Activated CD4-positive, alpha-beta memory T cell treated with anti-CD3 and anti-CD28 coated beads, Interleukin-2, amount 10 ng/mL, durations not matched to agents 7 days and 5 days (primary cell): ENCODE measurements around the gene ORC2. TPM values are rescaled to one million over a fixed set of nuclear protein-coding genes. Genes with fewer than 3 reads are reported as not detected.

Experiments
- CTCF ChIA-PET: fragments of 350-600 bp; sonication (Branson Sonifier 250); formaldehyde crosslinking; loops from one replicate; lab custom pipeline; 2021; ENCODE audit warnings: antibody characterized with exemption, inconsistent platforms; lab: Charles Lee
- POLR2A ChIA-PET: fragments of 350-600 bp; sonication (Branson Sonifier 250); formaldehyde crosslinking; loops from one replicate; lab custom pipeline; 2021; ENCODE audit warnings: antibody characterized with exemption; lab: Charles Lee
- DNase-seq: peaks from one replicate; pipeline ENCODE4 v3.0.0-alpha.2; 2020
- H3K27ac Mint-ChIP-seq: one replicate; pipeline ENCODE4 v1.8.0; 2021; ENCODE audit warnings: mild to moderate bottlenecking, mixed read lengths
- H3K27me3 Mint-ChIP-seq: one replicate; pipeline ENCODE4 v1.8.0; 2021; ENCODE audit warnings: mixed read lengths
- H3K36me3 Mint-ChIP-seq: one replicate; pipeline ENCODE4 v1.8.0; 2021; ENCODE audit warnings: low read depth, mixed read lengths
- H3K4me1 Mint-ChIP-seq: one replicate; pipeline ENCODE4 v1.8.0; 2021; ENCODE audit warnings: mixed read lengths
- H3K4me3 Mint-ChIP-seq: one replicate; pipeline ENCODE4 v1.8.0; 2021; ENCODE audit warnings: mild to moderate bottlenecking, mixed read lengths
- H3K9me3 Mint-ChIP-seq: one replicate; pipeline ENCODE4 v1.8.0; 2021; ENCODE audit warnings: mixed read lengths
- total RNA-seq, 2 experiments: library from RNA; stranded (reverse); gene quantifications; one replicate each; pipeline ENCODE4 v1.2.3, GENCODE V29; 2021

ORC2 gene
- total RNA-seq, 2 experiments from 2014 or later: 50.8 to 51.6 TPM

DNA sequence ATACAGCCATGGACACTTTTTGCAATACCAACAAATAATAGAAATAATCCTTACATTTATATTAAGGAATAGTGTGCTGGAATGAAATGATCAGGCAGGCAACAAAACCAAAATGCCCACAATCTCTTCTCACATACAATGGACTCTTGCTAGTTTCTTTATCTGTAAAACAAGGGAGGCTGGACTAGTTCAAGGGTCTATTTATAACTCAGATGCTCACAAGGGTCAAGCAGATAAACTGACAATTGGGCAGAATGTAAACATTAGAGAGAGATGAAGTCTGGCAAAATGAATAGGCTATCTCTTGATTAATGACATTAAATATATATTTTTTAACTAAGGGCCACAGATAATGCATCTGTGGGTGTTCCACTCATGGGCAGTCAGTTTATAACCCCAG lies 86.0 kb downstream of the ORC2 start:
- H3K4me1 Mint-ChIP-seq: peaks cover 10% of the 10 kb centered on the region
- no peaks in the 10 kb centered on the region for H3K27me3 Mint-ChIP-seq
- H3K27ac Mint-ChIP-seq: no peak overlapping the region
- no peak overlapping the region for H3K4me3 Mint-ChIP-seq
- CTCF ChIA-PET: interaction anchor here (0.7 to 1.5 kb wide), 2 partner anchors 10 to 13 kb away, joined by 3 to 5 read pairs; partner anchors contain the start of gene CLK1
- POLR2A ChIA-PET: interaction anchor here (1.6 to 3.2 kb wide), 2 partner anchors 12 to 13 kb away, joined by 14 to 17 read pairs; partner anchors contain the start of genes CLK1, NIF3L1 and PPIL3
- DNase-seq: no peak
- H3K36me3 Mint-ChIP-seq: peaks cover 72% of the 10 kb centered on the region
- no peaks in the 10 kb centered on the region for H3K9me3 Mint-ChIP-seq

DNA sequence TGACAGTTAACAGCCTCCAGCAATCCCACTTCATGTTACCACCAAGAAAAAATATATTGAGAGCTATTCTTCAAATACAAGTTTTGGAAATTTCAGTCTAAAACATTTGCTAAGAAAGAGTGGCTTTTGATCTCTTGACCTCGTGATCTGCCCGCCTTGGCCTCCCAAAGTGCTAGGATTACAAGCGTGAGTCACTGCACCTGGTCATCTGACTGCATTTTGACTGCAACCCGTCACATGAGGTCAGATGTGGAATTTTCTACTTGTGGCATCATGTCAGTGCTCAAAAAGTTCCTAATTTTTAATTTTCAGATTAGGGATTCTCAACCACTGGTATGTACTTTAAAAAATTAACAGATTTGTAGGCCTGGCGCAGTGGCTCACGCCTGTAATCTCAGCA lies 89.9 kb downstream of the ORC2 start:
- peaks cover 22% of the 10 kb centered on the region for H3K4me1 Mint-ChIP-seq
- H3K36me3 Mint-ChIP-seq: peaks cover 66% of the 10 kb centered on the region
- ChIA-PET CTCF (no interaction called here), POLR2A (interaction anchor here (1.8 kb wide), 1 partner anchor 9 kb away, joined by 9 read pairs; the partner anchor contains the start of gene CLK1)
- H3K27me3 Mint-ChIP-seq: no peaks in the 10 kb centered on the region
- no peak for DNase-seq
- no peak overlapping the region for H3K4me3 Mint-ChIP-seq
- H3K9me3 Mint-ChIP-seq: no peaks in the 10 kb centered on the region
- H3K27ac Mint-ChIP-seq: no peak overlapping the region

DNA sequence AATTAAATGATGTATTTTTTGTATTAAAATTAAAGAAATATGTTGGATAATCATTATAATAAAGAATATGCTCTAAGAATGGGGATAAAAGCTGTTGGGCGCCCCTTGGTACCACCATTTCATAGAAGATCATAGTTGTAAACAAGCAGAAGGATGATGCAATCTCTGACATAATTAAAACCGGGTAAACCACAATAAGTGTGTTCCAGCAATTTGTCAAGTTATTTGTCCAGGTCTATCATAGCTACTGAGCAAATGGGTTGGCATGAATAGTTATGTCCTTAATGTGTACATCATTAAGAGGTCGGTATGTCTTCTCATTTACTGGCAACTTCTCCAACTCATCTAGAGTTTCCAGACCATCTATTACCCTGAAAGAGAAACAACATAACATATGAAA lies 92.3 kb downstream of the ORC2 start:
- POLR2A ChIA-PET: interaction anchor here (1.4 to 5.6 kb wide), 3 partner anchors 9 to 18 kb away, joined by 4 to 32 read pairs (median 6); partner anchors contain the start of genes NIF3L1 and PPIL3
- Mint-ChIP-seq H3K36me3 (peaks cover 56% of the 10 kb centered on the region), H3K27me3 (no peaks in the 10 kb centered on the region), H3K9me3 (no peaks in the 10 kb centered on the region), H3K4me1 (peaks cover 31% of the 10 kb centered on the region), H3K4me3 (no peak overlapping the region), H3K27ac (no peak overlapping the region)
- CTCF ChIA-PET: no interaction called here
- no peak for DNase-seq

DNA sequence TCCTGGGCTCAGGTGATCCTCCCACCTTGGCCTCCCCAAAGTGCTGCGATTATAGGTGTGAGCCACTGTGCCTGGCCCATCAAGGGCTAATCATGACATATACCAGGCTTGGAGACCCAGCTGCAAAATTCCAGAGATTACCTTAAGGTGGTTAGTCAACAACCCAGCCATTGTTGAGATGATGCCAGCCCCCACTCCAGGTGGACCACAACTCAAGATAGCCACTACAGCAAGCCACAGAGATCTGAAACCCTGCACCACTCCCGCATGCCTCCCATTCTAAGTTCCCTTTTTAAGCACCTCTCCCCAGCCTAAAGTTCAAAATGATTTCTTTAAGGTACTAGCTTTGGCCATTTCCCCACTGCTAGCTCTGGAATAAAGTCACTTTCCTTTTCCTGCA lies 94.4 kb downstream of the ORC2 start:
- ChIA-PET CTCF (interaction anchor here (0.9 to 1.6 kb wide), 4 partner anchors 20 to 363 kb away, joined by 3 to 6 read pairs (median 5); partner anchors contain the start of genes NIF3L1 and PPIL3), POLR2A (interaction anchor here (0.9 to 5.6 kb wide), 8 partner anchors 10 to 314 kb away, joined by 3 to 32 read pairs (median 4); partner anchors contain the start of genes CASP10, NIF3L1 and PPIL3)
- no peaks in the 10 kb centered on the region for H3K9me3 Mint-ChIP-seq
- peak overlapping the region; percentile 77 for H3K27ac Mint-ChIP-seq
- peaks cover 43% of the 10 kb centered on the region for H3K4me1 Mint-ChIP-seq
- no peak for DNase-seq
- peaks cover 44% of the 10 kb centered on the region for H3K36me3 Mint-ChIP-seq
- no peaks in the 10 kb centered on the region for H3K27me3 Mint-ChIP-seq
- H3K4me3 Mint-ChIP-seq: no peak overlapping the region

DNA sequence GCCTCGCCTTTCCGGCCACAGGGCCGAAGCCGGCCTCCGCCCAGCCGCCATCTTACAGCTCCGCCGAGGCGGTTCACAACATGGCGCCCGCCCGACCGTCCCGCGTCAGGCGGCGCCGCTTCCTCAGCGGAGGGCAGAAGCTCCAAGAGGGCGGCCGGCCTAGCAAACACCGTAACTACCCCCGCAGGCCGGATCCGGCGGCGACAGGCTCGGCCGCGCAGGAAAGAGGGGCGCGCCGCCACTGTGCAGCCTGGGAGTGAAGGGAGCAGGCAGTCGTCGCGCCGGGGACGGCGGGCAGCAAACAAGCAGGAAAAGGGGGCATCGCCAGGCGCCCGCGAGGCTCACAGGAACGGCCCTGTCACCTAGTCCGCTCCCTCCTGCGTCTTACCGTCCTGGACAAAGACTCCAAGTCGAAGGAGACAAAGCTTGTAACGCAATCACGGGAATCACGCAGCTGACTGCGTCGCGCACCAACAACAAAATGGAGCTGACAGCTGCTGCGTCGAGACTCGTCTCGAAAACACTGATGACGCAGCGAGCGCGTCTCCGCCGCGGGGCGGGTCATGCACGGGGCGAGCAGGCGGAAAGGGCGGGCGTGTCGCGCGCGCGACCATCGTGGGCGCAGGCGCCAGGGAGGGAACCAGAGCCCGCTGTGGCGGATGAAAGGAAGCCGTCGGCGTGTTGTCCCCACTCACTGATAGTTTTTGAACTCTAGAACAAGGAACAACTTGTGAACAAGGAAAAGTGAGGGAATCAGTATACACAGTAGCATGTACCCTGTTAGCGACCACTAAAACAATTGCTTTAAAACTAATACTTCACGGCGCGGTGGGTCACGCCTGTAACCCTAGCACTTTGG lies 99.1 kb downstream of the ORC2 start, which contains the start of gene CLK1:
TSS of gene CLK1 (minus strand) at position 483 of the 859 bp plus-strand sequence. CDS start 2,796 bp downstream, outside the sequence.
- ChIA-PET POLR2A (interaction anchor here (0.5 to 6.9 kb wide), 60 partner anchors 9 to 1402 kb away, joined by 3 to 199 read pairs (median 9); partner anchors contain the start of genes BZW1, CASP10, CASP8 and CFLAR), CTCF (interaction anchor here (0.6 to 1.8 kb wide), 11 partner anchors 12 to 368 kb away, joined by 3 to 16 read pairs (median 4); partner anchors contain the start of genes BZW1, NIF3L1 and PPIL3)
- peak; percentile 97 for DNase-seq
- Mint-ChIP-seq H3K36me3 (peaks cover 59% of the 10 kb centered on the region), H3K9me3 (no peaks in the 10 kb centered on the region), H3K4me3 (peak within 1 kb of the TSS; percentile 94), H3K4me1 (peaks cover 53% of the 10 kb centered on the region), H3K27me3 (no peaks in the 10 kb centered on the region), H3K27ac (peak within 1 kb of the TSS; percentile 100)

DNA sequence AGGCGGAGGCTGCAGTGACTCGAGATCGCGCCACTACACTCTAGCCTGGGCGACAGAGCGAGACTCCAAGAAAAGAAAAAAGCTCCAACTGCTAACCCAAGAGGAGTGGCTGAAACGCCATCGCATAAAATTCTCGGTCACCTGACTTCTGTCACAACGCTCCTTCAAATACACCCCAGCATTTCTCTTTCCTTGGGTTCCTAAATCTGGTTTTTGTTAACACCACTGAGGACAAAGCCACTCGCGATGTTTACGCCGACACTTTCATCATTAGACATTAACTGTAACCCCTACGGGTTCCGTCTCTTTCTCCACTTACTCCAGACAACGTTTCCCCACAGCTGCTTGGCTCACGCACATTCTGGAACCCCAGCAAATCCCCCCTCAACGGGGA lies 99.7 kb downstream of the ORC2 start:
- Mint-ChIP-seq H3K4me3 (peak overlapping the region; percentile 94), H3K27ac (peak overlapping the region; percentile 100), H3K9me3 (no peaks in the 10 kb centered on the region), H3K4me1 (peaks cover 52% of the 10 kb centered on the region), H3K36me3 (peaks cover 60% of the 10 kb centered on the region), H3K27me3 (no peaks in the 10 kb centered on the region)
- CTCF ChIA-PET: interaction anchor here (1.0 to 1.8 kb wide), 8 partner anchors 24 to 369 kb away, joined by 3 to 16 read pairs (median 4); partner anchors contain the start of genes BZW1, NIF3L1 and PPIL3
- POLR2A ChIA-PET: interaction anchor here (0.8 to 6.9 kb wide), 56 partner anchors 8 to 1402 kb away, joined by 3 to 199 read pairs (median 9); partner anchors contain the start of genes BZW1, CASP10, CASP8 and CFLAR
- peak; percentile 46 for DNase-seq

DNA sequence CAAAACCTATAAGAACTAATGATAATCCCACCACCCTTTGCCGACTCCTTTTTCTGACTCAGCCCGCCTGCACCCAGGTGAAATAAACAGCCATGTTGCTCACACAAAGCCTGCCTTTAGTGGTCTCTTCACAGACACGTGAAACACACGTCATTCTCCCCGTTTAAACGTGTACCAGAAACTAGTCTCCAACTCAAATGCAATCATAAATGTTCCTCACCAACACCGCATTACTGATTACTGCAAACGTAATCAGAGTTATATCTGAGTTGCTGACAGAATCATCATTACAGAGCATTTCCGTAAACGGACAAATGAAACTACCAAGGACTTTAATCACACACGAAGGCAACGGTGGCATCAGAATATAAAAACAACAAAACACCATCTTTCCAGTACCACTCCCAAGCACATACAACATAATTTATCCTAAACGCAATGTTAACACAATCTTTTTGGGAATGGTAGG lies 100.9 kb downstream of the ORC2 start:
- Mint-ChIP-seq H3K9me3 (no peaks in the 10 kb centered on the region), H3K4me3 (peak overlapping the region; percentile 94), H3K27ac (peak overlapping the region; percentile 100), H3K36me3 (peaks cover 69% of the 10 kb centered on the region), H3K27me3 (no peaks in the 10 kb centered on the region), H3K4me1 (peaks cover 57% of the 10 kb centered on the region)
- ChIA-PET POLR2A (interaction anchor here (1.3 to 6.9 kb wide), 8 partner anchors 11 to 371 kb away, joined by 4 to 199 read pairs (median 28); partner anchors contain the start of genes BZW1, CFLAR, NIF3L1 and ORC2), CTCF (no interaction called here)
- DNase-seq: peak; percentile 67

DNA sequence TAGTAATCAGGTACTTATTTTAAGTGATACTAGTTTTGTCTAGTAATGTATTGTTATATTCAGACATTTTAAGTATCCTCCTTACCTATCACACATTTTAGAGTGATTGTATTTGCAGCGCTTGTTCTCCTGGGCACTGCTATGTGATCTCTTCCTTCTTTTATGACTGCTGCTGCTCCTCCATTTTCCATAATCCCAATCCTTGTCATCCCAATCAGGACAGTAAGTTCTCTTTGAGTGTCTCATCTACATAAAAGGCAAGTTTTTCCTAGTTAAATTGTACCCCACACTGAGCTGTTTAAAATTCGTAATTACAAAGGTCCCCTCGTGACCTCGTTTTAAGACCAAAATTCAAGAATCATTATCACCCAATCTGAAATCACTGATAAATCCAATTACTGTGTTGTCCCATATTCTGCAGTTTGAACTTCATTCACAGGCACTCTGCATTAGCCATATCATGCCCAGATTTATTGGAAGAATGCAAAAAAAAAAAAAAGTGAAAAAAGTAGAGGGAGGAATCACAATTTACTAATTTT lies 101.8 kb downstream of the ORC2 start:
- ChIA-PET CTCF (no interaction called here), POLR2A (interaction anchor here (0.6 to 6.9 kb wide), 7 partner anchors 9 to 261 kb away, joined by 3 to 199 read pairs (median 5); partner anchors contain the start of genes BZW1, NIF3L1 and PPIL3)
- H3K4me3 Mint-ChIP-seq: peak overlapping the region; percentile 94
- no peaks in the 10 kb centered on the region for H3K9me3 Mint-ChIP-seq
- H3K36me3 Mint-ChIP-seq: peaks cover 78% of the 10 kb centered on the region
- peaks cover 60% of the 10 kb centered on the region for H3K4me1 Mint-ChIP-seq
- no peaks in the 10 kb centered on the region for H3K27me3 Mint-ChIP-seq
- peak overlapping the region; percentile 100 for H3K27ac Mint-ChIP-seq
- no peak for DNase-seq

DNA sequence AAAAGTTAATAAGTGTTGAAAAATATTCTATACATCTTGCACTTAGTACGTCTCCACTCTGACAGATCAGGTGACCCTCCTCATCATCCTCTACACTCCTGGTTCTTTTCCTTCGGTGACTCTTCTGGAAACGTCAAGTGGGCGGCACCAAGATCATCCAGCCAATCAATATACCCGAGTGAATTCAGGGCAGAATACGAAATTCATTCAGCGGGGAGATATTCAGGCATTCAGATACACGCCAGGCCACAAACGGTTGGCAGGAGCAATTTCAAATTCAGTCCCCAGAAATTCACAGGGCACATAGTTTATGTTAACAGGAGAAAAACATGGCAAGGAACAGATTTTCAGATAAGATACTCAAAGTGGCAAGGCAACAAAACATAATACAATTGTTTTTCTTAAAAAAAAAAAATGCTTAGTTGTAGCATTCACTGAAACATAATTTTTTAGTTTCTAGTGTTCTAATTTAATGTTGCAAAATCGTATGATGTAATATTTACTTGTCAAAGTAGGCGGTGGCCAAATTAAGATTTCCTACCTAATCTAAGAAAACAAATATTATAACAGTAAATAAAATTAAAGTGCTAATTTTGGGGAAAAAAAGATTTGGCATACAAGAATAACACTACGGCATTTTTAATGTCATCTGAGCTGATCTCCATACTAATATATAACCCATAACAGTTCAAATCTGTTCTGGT lies 103.2 kb downstream of the ORC2 start:
- CTCF ChIA-PET: no interaction called here
- H3K36me3 Mint-ChIP-seq: peaks cover 84% of the 10 kb centered on the region
- H3K4me3 Mint-ChIP-seq: peak overlapping the region; percentile 94
- peaks cover 59% of the 10 kb centered on the region for H3K4me1 Mint-ChIP-seq
- POLR2A ChIA-PET: interaction anchor here (0.7 to 6.9 kb wide), 7 partner anchors 8 to 257 kb away, joined by 3 to 199 read pairs (median 5); partner anchors contain the start of genes NIF3L1 and PPIL3
- no peak for DNase-seq
- peak overlapping the region; percentile 74 for H3K27ac Mint-ChIP-seq
- no peaks in the 10 kb centered on the region for H3K27me3 Mint-ChIP-seq
- no peaks in the 10 kb centered on the region for H3K9me3 Mint-ChIP-seq
